ES-I3 (cell line): ENCODE data around the gene EPHA2.
"Not testable (repeated sequence)": the region's sequence is repeated elsewhere in the genome, so short reads cannot be mapped to it uniquely, and the experiment has no call there.

Source experiments
- H3K36me3 ChIP-seq: 2 replicates; pipeline ENCODE4 v1.6.1; 2013; ENCODE audit warnings: mild to moderate bottlenecking, low read length, control low read depth, moderate library complexity; ENCODE audit not compliant: insufficient read depth
- H3K4me1 ChIP-seq: 2 replicates; pipeline ENCODE4 v1.6.1; 2013; ENCODE audit warnings: mild to moderate bottlenecking, control low read depth, low read length; ENCODE audit not compliant: insufficient read depth
- H3K9ac ChIP-seq: 2 replicates; pipeline ENCODE4 v1.6.1; 2013; ENCODE audit warnings: low read depth, mild to moderate bottlenecking, low read length, moderate library complexity
- H3K9me3 ChIP-seq: 2 replicates; pipeline ENCODE4 v1.6.1; 2013; ENCODE audit warnings: mild to moderate bottlenecking, low read length, moderate library complexity; ENCODE audit not compliant: control insufficient read depth, insufficient read depth

EPHA2 gene

GRCh38 chr1:16166117-16166516, 10.2 kb upstream of the EPHA2 start:
- Histone ChIP-seq H3K9me3 (no peaks in the 10 kb centered on the region), H3K4me1 (peaks cover 33% of the 10 kb centered on the region), H3K36me3 (no peaks in the 10 kb centered on the region)

GRCh38 chr1:16165548-16165947, 9.7 kb upstream of the EPHA2 start:
- no peaks in the 10 kb centered on the region for H3K9me3 ChIP-seq
- H3K9ac ChIP-seq, result no peak overlapping the region
- no peaks in the 10 kb centered on the region for H3K36me3 ChIP-seq
- peaks cover 33% of the 10 kb centered on the region for H3K4me1 ChIP-seq

More at GRCh38 chr1:16166117-16166516, 10.2 kb upstream of the EPHA2 start:
- H3K9ac ChIP-seq, result no peak overlapping the region

- Histone ChIP-seq H3K36me3 (no peaks in the 10 kb centered on the region), H3K9ac (no peak overlapping the region), H3K4me1 (peaks cover 33% of the 10 kb centered on the region), H3K9me3 (no peaks in the 10 kb centered on the region)
Measured at GRCh38 chr1:16165073-16165364, 9.2 kb upstream of the EPHA2 start.

GRCh38 chr1:16164213-16165072, 8.6 kb upstream of the EPHA2 start:
- H3K4me1 ChIP-seq, result peaks cover 33% of the 10 kb centered on the region
- H3K9ac ChIP-seq, result no peak overlapping the region

GRCh38 chr1:16163608-16164212, 7.8 kb upstream of the EPHA2 start:
- H3K9ac ChIP-seq, H3K36me3 ChIP-seq, H3K9me3 ChIP-seq: not testable (repeated sequence)
- peaks cover 27% of the 10 kb centered on the region for H3K4me1 ChIP-seq

More at GRCh38 chr1:16164213-16165072, 8.6 kb upstream of the EPHA2 start:
- H3K9me3 ChIP-seq, result no peaks in the 10 kb centered on the region
- H3K36me3 ChIP-seq, result no peaks in the 10 kb centered on the region

- H3K9ac ChIP-seq, result peak overlapping the region; percentile 44; the same call in 1 of the 2 replicates
Measured at GRCh38 chr1:16162163-16162822, 6.4 kb upstream of the EPHA2 start.

GRCh38 chr1:16161717-16162116, 5.8 kb upstream of the EPHA2 start:
- no peak overlapping the region for H3K9ac ChIP-seq
- peaks cover 29% of the 10 kb centered on the region for H3K4me1 ChIP-seq
- H3K9me3 ChIP-seq, result no peaks in the 10 kb centered on the region
- H3K36me3 ChIP-seq, result no peaks in the 10 kb centered on the region

More at GRCh38 chr1:16162163-16162822, 6.4 kb upstream of the EPHA2 start:
- Histone ChIP-seq H3K4me1 (peaks cover 26% of the 10 kb centered on the region), H3K9me3 (no peaks in the 10 kb centered on the region), H3K36me3 (no peaks in the 10 kb centered on the region)

GRCh38 chr1:16158993-16159831, 3.3 kb upstream of the EPHA2 start:
- Histone ChIP-seq H3K4me1 (peaks cover 19% of the 10 kb centered on the region), H3K9ac (no peak overlapping the region), H3K36me3 (no peaks in the 10 kb centered on the region), H3K9me3 (no peaks in the 10 kb centered on the region)

- H3K9me3 ChIP-seq, result no peaks in the 10 kb centered on the region
Measured at GRCh38 chr1:16158025-16158424, 2.2 kb upstream of the EPHA2 start.

GRCh38 chr1:16156848-16157495, 1.1 kb upstream of the EPHA2 start:
- peaks cover 20% of the 10 kb centered on the region for H3K4me1 ChIP-seq
- no peaks in the 10 kb centered on the region for H3K36me3 ChIP-seq
- H3K9me3 ChIP-seq, result no peaks in the 10 kb centered on the region
- H3K9ac ChIP-seq, result no peak overlapping the region

More at GRCh38 chr1:16158025-16158424, 2.2 kb upstream of the EPHA2 start:
- H3K4me1 ChIP-seq, result peaks cover 18% of the 10 kb centered on the region
- H3K9ac ChIP-seq, result no peak overlapping the region
- H3K36me3 ChIP-seq, result no peaks in the 10 kb centered on the region

GRCh38 chr1:16153999-16154673, 1.7 kb downstream of the EPHA2 start:
- Histone ChIP-seq H3K9ac (peak overlapping the region; percentile 84), H3K4me1 (peaks cover 28% of the 10 kb centered on the region), H3K9me3 (no peaks in the 10 kb centered on the region), H3K36me3 (peaks cover 14% of the 10 kb centered on the region; the same call in 1 of the 2 replicates)

- Histone ChIP-seq H3K4me1 (peaks cover 28% of the 10 kb centered on the region), H3K36me3 (peaks cover 19% of the 10 kb centered on the region; the same call in 1 of the 2 replicates), H3K9ac (peak overlapping the region; percentile 84)
Measured at GRCh38 chr1:16153096-16153998, 2.5 kb downstream of the EPHA2 start.

More at GRCh38 chr1:16153096-16153998, 2.5 kb downstream of the EPHA2 start:
- no peaks in the 10 kb centered on the region for H3K9me3 ChIP-seq
